ENCODE results near the gene CABP7. TPM values are rescaled to one million over a fixed set of nuclear protein-coding genes. Genes with fewer than 3 reads are reported as not detected.
A peak's percentile ranks its signal among the peaks of the same experiment; 100 is the strongest.

The CABP7 gene
- total and polyA plus RNA-seq, 2 of the 8 experiments (the other 6 are each of a cell fraction or from before 2014, with no cell fraction given) = 0.20 to 0.36 TPM

- Histone ChIP-seq H3K23me2 (ENCODE audit: low read depth, low read length) (no peaks in the 10 kb centered on the region), H2BK12ac (ENCODE audit: low read depth, low read length) (no peak overlapping the region), H2BK120ac (replicated peaks; ENCODE audit: low read depth, low read length) (no peak overlapping the region), H3K14ac (ENCODE audit: insufficient read length) (no peak overlapping the region), H2AFZ (ENCODE audit: low read length) (no peak overlapping the region), H4K20me1 (replicated peaks in 1 of 2; ENCODE audit: control insufficient read depth in 1 of 2, insufficient read depth in 2 of 2, low read length in 2 of 2) (peaks cover 0 to 1% of the 10 kb centered on the region in 2 experiments), H3K4me2 (ENCODE audit: insufficient read depth in 1 of 2, low read depth in 2 of 2, low read length in 2 of 2) (no peak overlapping the region), H3K9ac (replicated peaks in 1 of 4; ENCODE audit: extremely low read depth in 1 of 4, low read depth in 3 of 4, low read length in 3 of 4) (no peak overlapping the region), H4K91ac (replicated peaks; ENCODE audit: insufficient read length, low read length) (no peak overlapping the region), H3K36me3 (ENCODE audit: control insufficient read depth in 2 of 4, insufficient read depth in 4 of 4, low read length in 3 of 4) (no peaks in the 10 kb centered on the region), H3K9me3 (ENCODE audit: insufficient read depth in 2 of 2, low read depth in 1 of 2, low read length in 1 of 2) (no peaks in the 10 kb centered on the region), H2AK5ac (ENCODE audit: low read depth, low read length) (no peak overlapping the region), H3K27me3 (replicated peaks in 1 of 4; ENCODE audit: control insufficient read depth in 3 of 4, extremely low read depth in 1 of 4, insufficient read depth in 3 of 4, low read length in 3 of 4) (no peaks in the 10 kb centered on the region), H3K4ac (replicated peaks; ENCODE audit: insufficient read length, low read depth, low read length) (no peak overlapping the region), H3K23ac (ENCODE audit: insufficient read length) (no peak overlapping the region), H2BK20ac (ENCODE audit: low read length) (no peak overlapping the region), H3K79me2 (ENCODE audit: control insufficient read depth in 1 of 2, insufficient read depth in 2 of 2, low read length in 2 of 2) (no peaks in the 10 kb centered on the region), H3K56ac (replicated peaks; ENCODE audit: insufficient read length, low read depth, low read length) (no peak overlapping the region), H3K79me1 (ENCODE audit: low read depth, low read length) (no peaks in the 10 kb centered on the region), H3K4me3 (ENCODE audit: extremely low read depth in 1 of 4, insufficient read depth in 2 of 4, low read depth in 3 of 4, low read length in 4 of 4) (no peak overlapping the region), H3K4me1 (replicated peaks in 1 of 4; ENCODE audit: control insufficient read depth in 3 of 4, insufficient read depth in 4 of 4, low read length in 3 of 4) (no peaks in the 10 kb centered on the region; a peak in 1 of 7 replicates), H3K27ac (ENCODE audit: low read depth, low read length) (no peak overlapping the region), H2BK15ac (ENCODE audit: low read length) (no peak overlapping the region), H3K18ac (ENCODE audit: extremely low read depth, low read length) (no peak overlapping the region), H2BK5ac (ENCODE audit: low read depth, low read length) (no peak overlapping the region), H4K8ac (ENCODE audit: extremely low read depth, insufficient read depth, low read length) (peak overlapping the region; percentile 37; the same call in 1 of the 2 replicates), H4K5ac (ENCODE audit: insufficient read length, low read depth, low read length) (no peak overlapping the region)
- CTCF ChIA-PET (ENCODE audit: partially characterized antibody) = interaction anchor here (0.6 to 1.9 kb wide), 10 partner anchors 14 to 340 kb away, joined by 3 to 8 read pairs (median 4); no protein-coding TSS in a partner anchor
- 85% methylated on average over 9 of the region's 9 CpGs; no CpG with 5 or more reads in 1 of the 2 experiments for WGBS, 2 experiments (ENCODE audit: extremely low coverage in 1 of 2, insufficient coverage in 1 of 2, insufficient read length in 1 of 2, insufficient replicate concordance in 2 of 2, low coverage in 1 of 2, low lambda C conversion rate in 2 of 2, missing lambda C conversion rate in 1 of 2)
- FAIRE-seq (no peak), DNase-seq (ENCODE audit: low read depth in 1 of 2, low spot score in 2 of 2) (no peak)
- TF ChIP-seq CBX5 (IDR thresholded peaks at IDR 0.05; ENCODE audit: low read depth, low read length) (no peak), FOSL1 (IDR thresholded peaks at IDR 0.05; ENCODE audit: insufficient read depth, low read depth, low read length) (no peak), SUZ12 (IDR thresholded peaks at IDR 0.05; ENCODE audit: low read length) (no peak), EZH2 (IDR thresholded peaks at IDR 0.05; ENCODE audit: low read depth, low read length, severe bottlenecking) (no peak), TEAD4 (IDR thresholded peaks at IDR 0.05; ENCODE audit: low read depth, low read length) (no peak), ATF3 (IDR thresholded peaks at IDR 0.05; ENCODE audit: insufficient read depth, low read depth, low read length) (no peak), EGR1 (IDR thresholded peaks at IDR 0.05; ENCODE audit: borderline replicate concordance, low read depth, low read length) (no peak), SP4 (IDR thresholded peaks at IDR 0.05; ENCODE audit: low read length) (no peak), JUN (IDR thresholded peaks at IDR 0.05; ENCODE audit: low read depth, low read length) (no peak), KDM5A (IDR thresholded peaks at IDR 0.05; ENCODE audit: low read length) (no peak)
- POLR2A ChIA-PET (ENCODE audit: partially characterized antibody) = interaction anchor here (1.5 kb wide), 1 partner anchor 10 kb away, joined by 5 read pairs; no protein-coding TSS in a partner anchor
These were observed 28.6 kb downstream of the CABP7 start for GRCh38 chr22:29748248-29748893.

All from H1 (cell line).